H1 (cell line): ENCODE results near the gene SORCS3. TPM values are rescaled to one million over a fixed set of nuclear protein-coding genes. Genes with fewer than 3 reads are reported as not detected.

Source experiments
- CTCF ChIA-PET: fragments of 300-600 bp; sonication (Branson Sonifier 250); formaldehyde crosslinking; loops from one replicate; lab custom pipeline; 2021; ENCODE audit not compliant: partially characterized antibody; lab: Charles Lee
- POLR2A ChIA-PET: fragments of 300-600 bp; sonication (Branson Sonifier 250); formaldehyde crosslinking; loops from one replicate; lab custom pipeline; 2021; ENCODE audit warnings: inconsistent platforms; ENCODE audit not compliant: partially characterized antibody; lab: Charles Lee
- DNase-seq, 2 experiments: peaks; one replicate each; pipeline versions ENCODE4 v3.0.0 to v3.0.0-alpha.2; 2010 to 2022; ENCODE audit warnings: low spot score in 2 of 2, low read depth in 1 of 2, mixed read lengths in 1 of 2
- FAIRE-seq: peaks from 2 replicates; lab custom pipeline; 2011; peaks lifted over from hg19 to GRCh38; lab: Jason Lieb, UNC
- H2AFZ ChIP-seq: 2 replicates; pipeline ENCODE4 v1.8.1; 2012; ENCODE audit warnings: low read length, inconsistent platforms
- H2AK5ac ChIP-seq: 2 replicates; pipeline ENCODE4 v1.6.1; 2013; ENCODE audit warnings: low read depth, low read length
- H2BK120ac ChIP-seq: replicated peaks from 2 replicates; pipeline ENCODE3; 2013; ENCODE audit warnings: low read depth, low read length, inconsistent platforms
- H2BK12ac ChIP-seq: 2 replicates; pipeline ENCODE4 v1.6.1; 2013; ENCODE audit warnings: low read depth, low read length
- H2BK15ac ChIP-seq: 2 replicates; pipeline ENCODE4 v1.6.1; 2013; ENCODE audit warnings: low read length
- H2BK20ac ChIP-seq: 2 replicates; pipeline ENCODE4 v1.6.1; 2013; ENCODE audit warnings: low read length
- H2BK5ac ChIP-seq: 2 replicates; pipeline ENCODE4 v1.6.1; 2013; ENCODE audit warnings: low read depth, low read length
- H3K14ac ChIP-seq: 2 replicates; pipeline ENCODE4 v1.6.1; 2013; ENCODE audit warnings: inconsistent platforms; ENCODE audit not compliant: insufficient read length
- H3K18ac ChIP-seq: 2 replicates; pipeline ENCODE4 v1.6.1; 2013; ENCODE audit warnings: low read length; ENCODE audit errors: extremely low read depth
- H3K23ac ChIP-seq: 2 replicates; pipeline ENCODE4 v1.6.1; 2013; ENCODE audit warnings: inconsistent platforms; ENCODE audit not compliant: insufficient read length
- H3K23me2 ChIP-seq: 2 replicates; pipeline ENCODE4 v1.6.1; 2013; ENCODE audit warnings: low read depth, low read length
- H3K27ac ChIP-seq: 2 replicates; pipeline ENCODE4 v1.6.1; 2011; ENCODE audit warnings: low read depth, low read length, inconsistent platforms
- H3K27me3 ChIP-seq, 4 experiments: replicated peaks in 1 of 4; 1 replicate in 1 of 4; 2 replicates in 3 of 4; pipeline versions ENCODE4 v1.6.1 to v1.8.1; 2011 to 2013; ENCODE audit warnings: low read length in 3 of 4, mild to moderate bottlenecking in 3 of 4, inconsistent platforms in 2 of 4, mixed read lengths in 2 of 4, moderate library complexity in 1 of 4; ENCODE audit not compliant: control insufficient read depth in 3 of 4, insufficient read depth in 3 of 4; ENCODE audit errors: extremely low read depth in 1 of 4
- H3K36me3 ChIP-seq, 4 experiments: 2 replicates each; pipeline versions ENCODE4 v1.6.1 to v1.8.1; 2011 to 2013; ENCODE audit warnings: mild to moderate bottlenecking in 4 of 4, low read length in 3 of 4, moderate library complexity in 2 of 4, control low read depth in 1 of 4, inconsistent platforms in 1 of 4; ENCODE audit not compliant: insufficient read depth in 4 of 4, control insufficient read depth in 2 of 4
- H3K4ac ChIP-seq: replicated peaks from 2 replicates; pipeline ENCODE3; 2013; ENCODE audit warnings: low read length, low read depth, mixed read lengths, inconsistent platforms; ENCODE audit not compliant: insufficient read length
- H3K4me1 ChIP-seq, 4 experiments: replicated peaks in 1 of 4; 1 replicate in 1 of 4; 2 replicates in 3 of 4; pipeline versions ENCODE4 v1.6.1 to v1.8.1; 2011 to 2013; ENCODE audit warnings: low read length in 3 of 4, inconsistent platforms in 2 of 4, mixed read lengths in 1 of 4; ENCODE audit not compliant: insufficient read depth in 4 of 4, control insufficient read depth in 3 of 4
- H3K4me2 ChIP-seq, 2 experiments: 2 replicates each; pipeline versions ENCODE4 v1.6.1 to v1.8.1; 2011 to 2013; ENCODE audit warnings: low read depth in 2 of 2, low read length in 2 of 2, control low read depth in 1 of 2, inconsistent platforms in 1 of 2, mild to moderate bottlenecking in 1 of 2; ENCODE audit not compliant: insufficient read depth in 1 of 2
- H3K4me3 ChIP-seq, 4 experiments: fragments of 200-600, 300-600 bp in 1 of 4; sonication (generic), shearing (Covaris generic), sonication (Bioruptor Twin) in 1 of 4; 2 replicates each; pipeline versions ENCODE4 v1.5.1 to v1.8.1; 2011 to 2016; ENCODE audit warnings: low read length in 4 of 4, low read depth in 3 of 4, control low read depth in 2 of 4, inconsistent platforms in 2 of 4, mild to moderate bottlenecking in 2 of 4, mixed read lengths in 1 of 4, moderate library complexity in 1 of 4; ENCODE audit not compliant: insufficient read depth in 2 of 4; ENCODE audit errors: extremely low read depth in 1 of 4
- H3K56ac ChIP-seq: replicated peaks from 2 replicates; pipeline ENCODE3; 2013; ENCODE audit warnings: low read depth, mild to moderate bottlenecking, mixed read lengths, low read length, inconsistent platforms; ENCODE audit not compliant: insufficient read length
- H3K79me1 ChIP-seq: 2 replicates; pipeline ENCODE4 v1.6.1; 2013; ENCODE audit warnings: low read depth, low read length, control low read depth
- H3K79me2 ChIP-seq, 2 experiments: 2 replicates each; pipeline versions ENCODE4 v1.6.1 to v1.8.1; 2012 to 2013; ENCODE audit warnings: low read length in 2 of 2, mild to moderate bottlenecking in 2 of 2, inconsistent platforms in 1 of 2; ENCODE audit not compliant: insufficient read depth in 2 of 2, control insufficient read depth in 1 of 2
- H3K9ac ChIP-seq, 4 experiments: replicated peaks in 1 of 4; 1 replicate in 1 of 4; 2 replicates in 3 of 4; pipeline versions ENCODE4 v1.6.1 to v1.8.1; 2011 to 2013; ENCODE audit warnings: low read depth in 3 of 4, low read length in 3 of 4, control low read depth in 2 of 4, mild to moderate bottlenecking in 2 of 4, moderate library complexity in 2 of 4, inconsistent platforms in 1 of 4; ENCODE audit errors: extremely low read depth in 1 of 4
- H3K9me3 ChIP-seq, 2 experiments: 2 replicates each; pipeline versions ENCODE4 v1.6.1 to v1.8.1; 2012 to 2013; ENCODE audit warnings: mild to moderate bottlenecking in 2 of 2, moderate library complexity in 2 of 2, control low read depth in 1 of 2, inconsistent platforms in 1 of 2, low read depth in 1 of 2, low read length in 1 of 2, mixed read lengths in 1 of 2; ENCODE audit not compliant: insufficient read depth in 2 of 2
- H4K20me1 ChIP-seq, 2 experiments: replicated peaks in 1 of 2; 2 replicates each; pipeline versions ENCODE3 to v1.8.1; 2011 to 2013; ENCODE audit warnings: inconsistent platforms in 2 of 2, low read length in 2 of 2, mild to moderate bottlenecking in 1 of 2; ENCODE audit not compliant: insufficient read depth in 2 of 2, control insufficient read depth in 1 of 2
- H4K5ac ChIP-seq: 2 replicates; pipeline ENCODE4 v1.6.1; 2013; ENCODE audit warnings: low read length, low read depth, mixed read lengths, inconsistent platforms; ENCODE audit not compliant: insufficient read length
- H4K8ac ChIP-seq: 2 replicates; pipeline ENCODE4 v1.8.0; 2013; ENCODE audit warnings: mild to moderate bottlenecking, moderate library complexity, low read length, inconsistent platforms; ENCODE audit not compliant: insufficient read depth; ENCODE audit errors: extremely low read depth
- H4K91ac ChIP-seq: replicated peaks from 2 replicates; pipeline ENCODE3; 2013; ENCODE audit warnings: low read length, mixed read lengths, inconsistent platforms; ENCODE audit not compliant: insufficient read length
- TAF1 ChIP-seq: IDR thresholded peaks from 2 replicates; pipeline ENCODE4 v1.6.1; 2011; ENCODE audit warnings: mild to moderate bottlenecking, low read depth, low read length
- WGBS, 2 experiments: shearing (Covaris generic) in 1 of 2; methylation state at CpG; one replicate each; pipeline versions ENCODE4 v1.1.6 to v1.1.7; 2013 to 2015; ENCODE audit warnings: low lambda C conversion rate in 2 of 2, mixed read lengths in 2 of 2, inconsistent platforms in 1 of 2, low coverage in 1 of 2, missing lambda C conversion rate in 1 of 2; ENCODE audit not compliant: insufficient replicate concordance in 2 of 2, insufficient coverage in 1 of 2, insufficient read length in 1 of 2; ENCODE audit errors: extremely low coverage in 1 of 2, missing lambda C conversion rate in 1 of 2; 5-methylcytosine and 5-hydroxymethylcytosine counted together
- polyA plus RNA-seq, 7 experiments: library from polyadenylated mRNA; depleted of rRNA in 3 of 7; stranded (reverse) in 5 of 7; unstranded in 2 of 7; fragments of >200 nt in 5 of 7; fragments of 200-250 nt in 2 of 7; gene quantifications; 1 replicate in 5 of 7; 2 replicates in 1 of 7; 4 replicates in 1 of 7; pipeline versions ENCODE4 v1.2.1 to v1.2.3, GENCODE V29; 2011 to 2013; ENCODE audit warnings: missing spikeins in 2 of 7, mixed read lengths in 2 of 7
- total RNA-seq: library from RNA; stranded (reverse); fragmentation: NEBNext Ultra II Directional; extraction: Animal tissue kit (Norgen Biotek cat#: 25700); gene quantifications from 2 replicates; pipeline ENCODE4 v1.2.1, GENCODE V29; 2021
- TF ChIP-seq, protein P1 (sequence below): IDR thresholded peaks from 2 replicates; pipeline ENCODE4 v1.6.1; 2011; ENCODE audit warnings: low read length, improper control_type of control experiment
- TF ChIP-seq, protein P2 (sequence below): IDR thresholded peaks from 2 replicates; pipeline ENCODE4 v1.6.1; 2012; ENCODE audit warnings: inconsistent platforms

The SORCS3 gene
- total and polyA plus RNA-seq, 2 of the 8 experiments (the other 6 are each of a cell fraction or from before 2014, with no cell fraction given) = 0.26 to 0.88 TPM

DNA sequence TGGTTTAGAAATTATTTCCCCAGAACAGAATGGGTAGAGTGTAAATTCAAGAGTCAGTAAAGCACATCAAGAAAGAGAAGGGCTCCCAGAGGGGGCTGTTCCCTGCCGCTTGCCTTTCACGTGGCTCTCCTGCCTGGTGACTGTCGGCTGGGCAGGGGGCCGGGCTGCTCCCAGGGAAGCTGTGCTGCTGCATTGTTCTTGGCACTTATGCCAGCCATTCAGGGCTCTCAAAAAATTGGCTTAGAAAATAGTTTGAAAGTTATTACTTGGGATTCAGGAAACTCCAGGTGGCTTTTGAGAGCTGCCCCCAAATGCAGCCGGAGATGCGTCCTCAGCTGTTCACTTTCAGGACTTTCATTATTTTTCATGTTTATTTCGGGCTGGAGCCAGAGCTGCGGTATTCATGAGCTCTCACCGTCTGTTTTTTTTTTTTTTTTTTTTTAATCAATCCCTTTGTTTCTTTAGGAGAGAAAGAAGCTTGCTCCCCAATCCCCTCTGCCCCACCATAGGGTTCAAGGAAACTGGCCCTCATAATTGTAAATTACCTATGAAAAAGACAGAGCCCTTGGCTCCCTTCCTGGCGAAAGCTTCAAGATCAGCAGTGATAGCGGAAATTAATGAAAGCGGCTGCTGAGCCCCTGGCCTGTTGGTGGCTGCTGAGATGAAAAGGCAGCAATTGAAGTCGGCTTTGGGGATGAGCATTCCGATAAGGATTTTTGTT lies 94.1 kb downstream of the SORCS3 start:
- no peak overlapping the region for H4K5ac ChIP-seq
- no peaks in the 10 kb centered on the region for H4K20me1 ChIP-seq
- H3K14ac ChIP-seq = no peak overlapping the region
- no peaks in the 10 kb centered on the region; a peak in 1 of 7 replicates for H3K27me3 ChIP-seq
- no peak overlapping the region for H3K56ac ChIP-seq
- H3K9ac ChIP-seq = no peak overlapping the region
- H3K79me1 ChIP-seq = no peaks in the 10 kb centered on the region
- POLR2A ChIA-PET = no interaction called here
- H2BK5ac ChIP-seq = no peak overlapping the region
- no peak overlapping the region for H2AK5ac ChIP-seq
- CTCF ChIA-PET = interaction anchor here (1.0 kb wide), 1 partner anchor 84 kb away, joined by 5 read pairs; no protein-coding TSS in a partner anchor
- H3K18ac ChIP-seq = no peak overlapping the region; the same call in 1 of the 2 replicates
- peaks cover 0 to 15% (median 11%) of the 10 kb centered on the region in 4 experiments; a peak in 4 of 7 replicates for H3K4me1 ChIP-seq
- H2BK120ac ChIP-seq = no peak overlapping the region
- H3K27ac ChIP-seq = no peak overlapping the region
- FAIRE-seq (no peak), DNase-seq (peak; percentile 33 to 64)
- H3K23me2 ChIP-seq = no peaks in the 10 kb centered on the region
- H3K9me3 ChIP-seq = no peaks in the 10 kb centered on the region
- TF ChIP-seq, protein P1, sequence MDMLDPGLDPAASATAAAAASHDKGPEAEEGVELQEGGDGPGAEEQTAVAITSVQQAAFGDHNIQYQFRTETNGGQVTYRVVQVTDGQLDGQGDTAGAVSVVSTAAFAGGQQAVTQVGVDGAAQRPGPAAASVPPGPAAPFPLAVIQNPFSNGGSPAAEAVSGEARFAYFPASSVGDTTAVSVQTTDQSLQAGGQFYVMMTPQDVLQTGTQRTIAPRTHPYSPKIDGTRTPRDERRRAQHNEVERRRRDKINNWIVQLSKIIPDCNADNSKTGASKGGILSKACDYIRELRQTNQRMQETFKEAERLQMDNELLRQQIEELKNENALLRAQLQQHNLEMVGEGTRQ = peak; percentile 47; the same call in 1 of the 2 replicates
- TF ChIP-seq TAF1 = no peak
- TF ChIP-seq, protein P2, sequence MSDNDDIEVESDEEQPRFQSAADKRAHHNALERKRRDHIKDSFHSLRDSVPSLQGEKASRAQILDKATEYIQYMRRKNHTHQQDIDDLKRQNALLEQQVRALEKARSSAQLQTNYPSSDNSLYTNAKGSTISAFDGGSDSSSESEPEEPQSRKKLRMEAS = peak; percentile 72
- peak overlapping the region; percentile 58 to 64 for H3K4me2 ChIP-seq
- no peak overlapping the region for H2BK20ac ChIP-seq
- H2BK15ac ChIP-seq = no peak overlapping the region
- no peaks in the 10 kb centered on the region for H3K79me2 ChIP-seq
- H4K91ac ChIP-seq = no peak overlapping the region
- WGBS, 2 experiments = 16% methylated on average over 14 of the region's 14 CpGs; no CpG with 5 or more reads in 1 of the 2 experiments
- peak overlapping the region; percentile 14 to 51 (median 28); a peak in 6 of 8 replicates for H3K4me3 ChIP-seq
- H4K8ac ChIP-seq = no peak overlapping the region
- H2AFZ ChIP-seq = peak overlapping the region; percentile 15; the same call in 1 of the 2 replicates
- H2BK12ac ChIP-seq = no peak overlapping the region
- H3K4ac ChIP-seq = no peak overlapping the region
- H3K23ac ChIP-seq = no peak overlapping the region
- H3K36me3 ChIP-seq = no peaks in the 10 kb centered on the region
